Suppressor macrophage (primary cell): ENCODE measurements around the gene MAT2A.
"Not testable (repeated sequence)": the region's sequence is repeated elsewhere in the genome, so short reads cannot be mapped to it uniquely, and the experiment has no call there.

ENCODE experiments used
- DNase-seq, 4 experiments: peaks; one replicate each; pipeline ENCODE4 v3.0.0-alpha.2; 2020 to 2022

The MAT2A gene

DNA sequence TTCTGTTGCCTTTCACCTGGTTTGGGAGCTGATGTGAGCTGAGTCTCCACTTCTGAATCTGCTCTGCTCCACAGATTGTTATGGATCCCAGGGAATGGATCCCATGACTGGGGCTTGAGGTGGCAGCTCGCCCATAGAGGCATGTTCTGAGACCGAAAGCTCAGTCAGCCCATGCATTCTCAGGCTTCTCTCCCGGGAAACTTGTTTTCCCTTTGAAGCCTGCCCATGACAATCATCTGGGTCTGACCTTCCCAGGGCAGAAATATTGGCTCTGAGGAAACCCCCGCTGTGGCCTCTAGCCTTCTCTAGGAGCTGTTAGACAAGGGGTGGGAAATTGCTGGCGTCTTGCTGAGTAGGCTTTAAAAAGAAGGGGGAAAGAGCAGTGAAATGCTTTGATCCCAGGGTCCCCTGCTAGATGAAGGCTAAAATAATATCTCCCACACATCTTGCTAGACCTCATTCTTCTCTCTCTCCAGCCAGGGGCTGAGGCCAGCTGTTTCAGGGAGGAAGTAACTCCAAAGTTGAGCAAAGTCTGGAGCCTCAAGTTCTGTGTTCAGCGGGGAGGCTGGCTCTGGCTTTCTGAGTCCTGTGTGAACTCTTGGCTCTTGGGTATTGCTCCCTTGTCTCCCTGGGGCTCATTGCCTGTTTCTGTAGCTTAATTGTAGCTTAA lies 40.4 kb downstream of the MAT2A start:
- DNase-seq: peak; percentile 78 to 89 (median 86)

GRCh38 chr2:85580206-85580605 lies 41.2 kb downstream of the MAT2A start:
- DNase-seq: peak in 1 of 4 experiments; percentile 23

DNA sequence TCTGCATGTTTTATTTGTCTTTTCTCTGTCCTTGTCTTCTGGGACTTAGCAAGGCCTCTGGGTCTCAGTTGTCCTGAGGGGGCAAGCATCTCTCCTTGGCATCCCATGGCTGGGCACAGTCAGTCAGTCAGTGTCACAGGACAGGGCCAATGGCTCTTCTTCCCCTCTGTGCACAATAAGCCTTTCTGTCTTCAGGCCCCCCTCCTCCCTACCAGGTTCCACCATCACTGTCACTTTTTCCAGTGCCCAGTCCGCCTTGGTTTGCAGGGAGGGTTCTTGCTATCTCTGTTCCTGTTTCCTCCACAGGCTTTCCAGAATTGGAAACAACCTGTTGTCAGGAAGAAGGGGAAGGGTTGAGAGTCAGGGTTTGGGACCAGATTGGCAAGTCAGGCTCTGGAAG lies 43.5 kb downstream of the MAT2A start:
- peak in 2 of 4 experiments; percentile 48 to 54 for DNase-seq

- peak in 2 of 4 experiments; percentile 19 to 26 for DNase-seq
Measured at GRCh38 chr2:85583667-85584353, 44.8 kb downstream of the MAT2A start.

DNA sequence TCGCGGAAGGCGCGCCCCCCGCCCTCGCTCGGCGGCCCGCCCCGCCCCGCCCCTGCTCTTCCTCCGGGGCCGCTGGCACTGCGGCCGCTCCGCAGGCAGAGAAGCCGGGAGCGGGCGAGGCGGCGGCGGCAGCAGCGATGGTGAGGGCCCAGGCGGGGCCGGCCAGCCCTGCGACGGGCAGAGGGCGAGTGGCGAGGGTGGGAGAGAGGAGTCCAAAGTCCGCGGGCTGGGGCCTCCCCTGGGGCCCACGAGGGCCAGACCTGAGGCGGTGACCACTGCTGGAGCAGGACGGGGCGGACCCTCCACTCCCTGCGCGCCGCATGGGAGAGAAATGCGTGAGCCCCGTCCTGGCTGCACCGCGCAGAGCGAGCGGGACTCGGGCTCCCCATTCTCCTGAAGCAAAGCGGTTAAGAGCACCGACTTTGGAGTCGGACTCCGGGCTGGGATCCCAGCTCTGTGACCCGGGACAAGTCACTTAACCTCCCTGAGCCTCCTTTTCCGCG lies 45.4 kb downstream of the MAT2A start, which contains the start of gene VAMP5:
TSS of gene VAMP5 (plus strand) at position 78 of the 503 bp plus-strand sequence. CDS start at position 138, 60 bp downstream.
- peak in 2 of 4 experiments; percentile 46 to 55 for DNase-seq

DNA sequence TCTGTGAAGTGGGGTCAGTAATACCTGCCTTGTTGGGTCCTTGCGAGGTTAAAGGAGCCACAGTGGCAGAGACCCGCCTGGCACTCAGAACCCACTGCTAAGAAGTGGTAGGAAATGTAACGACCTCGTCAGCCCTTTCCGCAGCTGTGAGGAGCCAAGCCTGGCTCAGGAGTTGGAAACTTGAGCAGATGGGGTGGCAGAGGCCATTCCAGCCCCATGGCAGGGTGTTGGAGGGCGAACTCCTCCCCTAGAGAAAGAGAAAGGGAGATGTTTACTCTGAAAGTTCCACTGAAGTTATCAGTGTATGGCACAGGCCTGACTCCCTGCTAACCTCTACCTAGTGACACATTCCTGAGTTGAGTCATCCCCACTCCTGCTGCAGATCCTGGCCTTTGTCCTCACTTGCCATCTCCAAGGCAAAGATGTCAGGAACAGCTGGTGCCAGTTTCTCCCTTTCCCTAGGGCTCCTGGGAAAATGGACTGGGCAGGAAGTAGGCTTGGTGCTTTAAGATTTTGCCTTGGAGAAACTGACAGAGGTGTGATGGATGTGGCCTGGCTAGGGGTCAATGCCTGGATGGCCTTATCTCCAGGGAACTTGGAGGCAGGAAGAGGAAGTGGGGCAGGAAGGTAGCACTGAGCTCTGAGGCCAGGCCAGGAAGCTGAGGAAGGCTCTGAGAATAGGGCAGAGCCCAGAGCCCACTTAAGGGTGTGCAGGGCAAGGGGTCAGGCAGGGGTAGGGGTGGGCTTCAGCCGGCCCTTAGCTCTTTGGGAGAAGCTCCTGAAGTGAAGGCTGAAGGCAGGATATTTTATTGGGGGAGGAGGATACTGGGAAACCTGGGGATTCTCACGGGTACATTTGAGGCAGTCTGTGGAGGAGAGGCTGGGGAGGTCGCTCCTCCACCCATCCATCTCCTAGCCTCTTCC lies 46.2 kb downstream of the MAT2A start:
- DNase-seq: peak in 3 of 4 experiments; percentile 40 to 51 (median 44)

- DNase-seq: peak in 1 of 4 experiments; percentile 16
Measured at GRCh38 chr2:85585781-85586105, 46.8 kb downstream of the MAT2A start.

- peak in 2 of 4 experiments; percentile 26 to 39 for DNase-seq
Measured at GRCh38 chr2:85588236-85588635, 49.3 kb downstream of the MAT2A start.

DNA sequence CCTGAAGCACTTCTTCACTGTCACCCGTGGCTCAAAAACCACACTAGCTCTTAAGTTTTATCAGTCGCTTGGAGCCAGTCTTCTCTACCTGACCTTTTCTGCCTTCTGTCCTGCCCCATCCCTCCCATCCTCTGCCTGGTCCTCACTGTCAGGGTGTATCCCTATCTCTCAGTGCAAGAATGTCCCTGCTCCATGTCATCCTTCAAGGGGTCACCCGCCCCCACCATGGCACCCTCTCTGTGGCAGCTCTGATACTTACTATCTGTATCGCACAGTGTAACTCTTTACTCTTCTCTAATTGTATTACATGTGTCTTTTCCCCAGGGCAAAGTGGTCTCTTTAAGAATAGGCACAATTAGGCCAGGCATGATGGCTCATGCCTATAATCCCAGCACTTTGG lies 49.7 kb downstream of the MAT2A start:
- DNase-seq: no peak

GRCh38 chr2:85589181-85589580 lies 50.2 kb downstream of the MAT2A start:
- DNase-seq: no peak

DNA sequence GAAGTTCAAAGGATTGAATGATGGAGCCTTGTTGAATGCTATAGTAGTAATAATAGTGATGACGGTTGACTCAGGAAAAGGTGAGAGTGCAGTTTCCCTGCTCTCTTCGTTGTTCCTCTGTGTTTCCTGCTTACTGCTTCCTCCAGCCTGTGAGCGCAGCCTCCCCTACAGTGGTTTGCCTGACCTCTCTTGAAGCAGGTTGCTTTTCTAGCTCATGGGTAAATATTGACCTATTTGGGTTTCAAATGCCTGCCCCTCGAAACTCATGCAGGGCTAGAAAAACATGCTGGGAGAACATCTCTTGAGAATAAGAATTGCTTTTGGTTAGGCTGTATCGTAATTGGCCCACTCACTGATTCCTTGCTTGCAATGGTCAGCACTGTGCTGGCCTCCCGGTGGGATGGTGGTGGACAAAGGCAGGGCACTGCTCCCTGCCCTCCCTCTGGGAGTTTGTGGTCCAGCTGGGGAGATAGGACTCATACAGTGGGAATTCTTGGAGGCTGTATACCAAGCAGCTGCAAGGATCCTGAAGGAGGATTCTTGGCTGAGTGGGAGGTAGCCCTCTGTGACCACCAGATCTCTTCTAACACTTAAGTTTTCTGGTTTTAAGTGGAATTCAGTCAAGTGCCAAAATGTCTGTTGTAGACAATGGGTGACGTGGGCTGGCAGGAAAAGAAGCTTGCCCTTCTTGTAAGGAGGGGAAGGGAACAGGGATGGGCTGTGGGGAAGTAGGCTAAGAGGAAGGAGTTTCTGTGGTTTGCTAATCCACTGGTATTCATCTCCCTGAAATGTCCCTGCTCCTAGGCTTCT lies 51.2 kb downstream of the MAT2A start:
- DNase-seq: peak; percentile 68 to 86 (median 83)

- peak in 3 of 4 experiments; percentile 52 to 65 (median 62) for DNase-seq
Measured at GRCh38 chr2:85590950-85591349, 52.0 kb downstream of the MAT2A start.

- DNase-seq: no peak
Measured at GRCh38 chr2:85591563-85591962, 52.6 kb downstream of the MAT2A start.

DNA sequence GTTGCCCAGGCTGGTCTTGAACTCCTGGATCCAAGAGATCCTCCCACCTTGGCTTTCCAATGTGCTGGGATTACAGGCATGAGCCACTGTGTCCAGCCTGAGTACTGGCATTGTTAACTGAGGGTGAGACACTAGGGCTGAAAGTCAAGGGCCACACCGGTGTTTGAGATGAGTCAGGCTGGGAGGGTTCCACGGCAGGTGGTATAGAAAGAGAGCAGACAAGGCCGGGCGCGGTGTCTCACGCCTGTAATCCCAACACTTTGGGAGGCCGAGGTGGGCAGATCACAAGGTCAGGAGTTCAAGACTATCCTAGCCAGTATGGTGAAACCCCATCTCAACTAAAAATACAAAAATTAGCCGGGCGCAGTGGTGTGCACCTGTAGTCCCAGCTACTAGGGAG lies 53.3 kb downstream of the MAT2A start:
- not testable (repeated sequence) for DNase-seq

- DNase-seq: no peak
Measured at GRCh38 chr2:85593023-85593422, 54.1 kb downstream of the MAT2A start.
